GM18505 (cell line): Measurements from ENCODE around the gene TUBB4B.
A peak's percentile ranks its signal among the peaks of the same experiment; 100 is the strongest.
"Not testable (repeated sequence)": the region's sequence is repeated elsewhere in the genome, so short reads cannot be mapped to it uniquely, and the experiment has no call there.

Experiments
- ATAC-seq: cut with Tn5 transposase; IDR thresholded peaks from one replicate; pipeline ENCODE4 v1.9.1; 2021; ENCODE audit not compliant: unreplicated experiment
- POLR2A ChIP-seq: IDR thresholded peaks from 4 replicates; pipeline ENCODE4 v1.6.1; 2011; ENCODE audit warnings: borderline replicate concordance; ENCODE audit not compliant: insufficient read depth, insufficient read length; ENCODE audit errors: extremely low read depth

Gene TUBB4B

DNA sequence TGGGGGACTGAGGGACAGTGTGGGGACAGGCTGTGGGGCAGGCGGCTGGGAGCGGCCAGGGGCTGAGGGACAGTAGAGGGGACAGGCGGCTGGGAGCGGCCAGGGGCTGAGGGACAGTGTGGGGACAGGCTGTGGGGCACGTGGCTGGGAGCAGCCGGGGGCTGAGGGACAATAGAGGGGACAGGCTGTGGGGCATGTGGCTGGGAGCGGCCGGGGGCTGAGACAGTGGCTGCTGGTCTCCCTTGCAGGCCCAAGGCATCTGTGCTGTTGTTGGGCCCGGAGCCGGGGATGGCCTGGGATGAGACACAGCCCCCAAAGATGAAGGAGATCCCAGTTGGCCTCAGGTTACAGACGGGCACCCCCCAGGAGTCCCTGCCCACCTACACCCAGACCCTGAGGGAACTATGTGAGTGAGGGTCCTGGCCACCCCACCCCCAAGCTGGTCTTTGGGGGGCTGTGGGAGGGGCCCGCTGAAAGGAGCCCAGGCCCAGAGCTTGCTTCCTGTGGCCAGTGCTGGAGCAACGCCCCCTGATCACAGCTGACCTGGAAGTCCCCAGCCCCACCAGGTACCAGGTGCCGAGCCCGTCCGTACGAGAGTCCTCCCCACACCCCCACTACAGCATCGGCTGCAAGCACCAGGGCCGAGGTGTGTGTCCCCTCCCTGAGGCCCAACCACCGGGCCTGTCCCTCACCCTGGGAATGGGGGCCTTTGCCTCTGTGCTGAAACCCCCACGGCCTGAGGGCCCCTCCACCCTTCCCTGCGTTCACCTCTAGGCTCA is 10.6 kb downstream of the TUBB4B start:
- TF ChIP-seq POLR2A = no peak
- no peak for ATAC-seq

DNA sequence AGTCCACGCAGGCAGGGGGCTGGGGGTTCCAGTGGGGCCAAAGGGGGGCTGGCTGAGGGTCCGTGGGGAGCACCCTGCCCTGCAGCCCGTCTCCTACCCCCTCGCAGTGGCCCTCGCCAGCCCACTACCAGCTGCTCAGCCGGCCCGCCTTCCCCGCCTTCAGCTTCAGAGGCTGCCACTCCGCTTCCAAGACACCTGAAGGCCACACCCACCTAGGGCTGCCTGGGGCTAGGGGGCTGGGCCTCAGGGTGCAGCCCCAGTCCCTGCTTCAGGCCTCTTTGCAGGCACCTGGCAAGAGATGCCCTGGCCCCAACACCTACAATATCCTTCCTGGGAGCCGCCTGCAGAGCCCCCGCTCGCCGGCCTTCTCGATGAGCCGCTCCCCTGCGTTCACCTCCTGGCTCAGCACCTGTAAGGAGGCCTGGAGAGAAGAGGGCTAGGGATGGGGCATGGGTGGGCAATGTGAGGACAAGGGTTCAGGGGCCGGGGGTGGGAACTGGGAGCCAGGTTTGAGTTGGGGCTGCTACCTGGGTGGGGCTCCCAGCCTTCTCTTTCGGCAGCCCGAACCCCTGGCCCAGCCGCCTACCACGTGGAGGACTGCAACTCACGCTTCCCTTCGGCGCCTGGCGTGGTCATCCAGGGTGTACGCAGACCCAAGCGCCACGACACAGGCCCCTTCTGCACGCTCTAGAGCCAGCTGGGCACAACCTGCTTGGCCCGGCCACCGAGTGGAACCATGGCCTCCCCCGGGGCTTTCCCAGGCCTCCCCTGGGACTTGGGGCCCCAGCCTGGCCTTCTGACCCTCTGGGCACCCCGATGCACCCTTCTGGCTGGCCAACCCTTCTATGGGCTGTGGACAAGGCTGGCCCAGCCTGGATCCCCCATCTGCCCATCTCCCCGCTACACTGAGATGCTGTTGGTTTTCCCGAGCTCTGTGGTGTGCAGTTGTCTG is 11.7 kb downstream of the TUBB4B start:
- ATAC-seq = no peak
- no peak for TF ChIP-seq POLR2A

DNA sequence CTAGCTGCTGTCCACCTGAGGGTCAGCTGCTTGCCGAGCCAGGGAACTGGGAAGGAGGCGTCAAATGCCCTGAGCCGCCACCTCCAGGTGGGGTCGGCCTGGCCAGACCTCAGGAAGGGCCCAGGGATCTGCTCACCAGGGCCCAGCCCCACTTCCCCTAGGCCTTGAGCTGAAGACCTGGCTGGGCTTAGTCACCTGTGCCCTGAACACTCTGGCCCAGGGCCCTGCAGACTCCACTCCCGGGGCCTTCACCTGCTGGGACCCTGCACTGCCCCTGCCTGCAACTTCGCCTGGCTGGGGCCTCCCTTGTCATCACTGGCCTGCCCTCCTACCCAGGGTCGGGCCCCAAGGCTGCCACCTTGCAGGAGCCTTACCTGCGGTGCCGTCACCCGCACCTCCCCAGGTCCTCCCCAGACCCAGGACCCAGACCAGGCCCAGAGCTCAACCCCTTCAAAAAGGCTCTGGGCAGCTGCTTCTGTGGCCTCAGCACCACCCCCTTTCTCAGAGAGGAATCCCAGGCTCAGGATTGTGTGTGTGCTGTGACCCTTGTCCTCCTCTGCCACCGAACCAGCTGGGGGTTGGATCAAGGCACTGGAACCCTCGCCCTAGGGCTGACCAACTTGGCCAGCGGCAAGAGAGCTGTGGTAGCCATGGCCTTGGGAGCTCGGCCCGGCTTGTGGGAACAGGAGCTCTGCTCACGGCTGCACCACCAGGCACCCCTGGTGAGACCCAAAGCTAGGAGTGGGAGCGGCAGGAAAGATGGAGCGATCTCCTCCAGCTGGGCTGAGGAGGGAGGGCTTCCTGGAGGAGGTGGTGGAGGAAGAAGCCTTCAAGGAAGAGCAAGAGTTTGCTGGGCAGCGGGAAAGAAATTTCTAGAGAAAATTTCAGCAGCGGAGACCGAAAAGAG is 12.9 kb downstream of the TUBB4B start:
- TF ChIP-seq POLR2A = no peak

DNA sequence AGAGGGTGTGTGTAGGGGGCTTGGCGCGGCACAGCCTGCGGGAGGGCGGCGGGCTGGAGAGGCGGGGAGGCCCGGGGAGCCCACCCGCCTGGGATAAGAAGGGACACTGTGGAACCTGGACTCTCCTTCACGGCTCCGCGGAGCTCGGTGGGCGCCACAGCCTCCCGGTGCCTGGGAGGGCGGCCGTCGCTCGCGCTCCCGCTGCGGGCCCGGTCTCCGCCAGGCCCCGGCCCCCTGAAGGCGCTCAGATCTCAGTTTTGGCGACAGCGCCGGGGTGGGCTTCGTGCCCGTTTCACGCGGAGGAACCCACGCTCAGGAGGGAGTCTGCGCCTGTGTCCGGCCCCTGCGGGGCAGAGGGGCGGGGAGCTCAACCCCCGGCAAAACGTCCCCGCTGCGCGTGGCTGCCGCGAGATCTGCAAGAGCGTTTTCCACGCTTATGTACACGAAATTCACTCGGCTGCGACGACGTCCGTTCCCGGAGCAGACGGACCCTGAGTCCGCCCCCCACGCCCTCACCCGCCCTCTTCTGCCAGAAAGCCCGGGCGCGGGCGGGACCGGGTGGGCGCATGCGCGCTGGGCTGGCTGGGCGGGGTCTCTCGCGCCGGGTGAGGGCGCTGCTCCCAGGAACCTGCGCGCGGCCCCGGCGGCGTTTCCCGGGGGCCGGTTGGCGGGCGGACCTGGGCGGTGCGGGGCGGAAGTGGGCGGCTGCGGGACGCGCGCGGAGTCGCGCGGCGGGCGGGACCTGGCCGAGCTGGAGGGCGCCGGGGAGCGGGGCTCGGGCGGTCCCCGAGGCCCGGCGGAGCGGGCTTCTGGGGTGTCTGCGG is 13.7 kb downstream of the TUBB4B start, which contains the start of gene NELFB:
Gene NELFB (plus strand): TSS at position 704 of the 824 bp plus-strand sequence.
- ATAC-seq = peak; percentile 77
- peak; percentile 63 for TF ChIP-seq POLR2A

More for the DNA sequence above, 12.9 kb downstream of the TUBB4B start:
- ATAC-seq = no peak

DNA sequence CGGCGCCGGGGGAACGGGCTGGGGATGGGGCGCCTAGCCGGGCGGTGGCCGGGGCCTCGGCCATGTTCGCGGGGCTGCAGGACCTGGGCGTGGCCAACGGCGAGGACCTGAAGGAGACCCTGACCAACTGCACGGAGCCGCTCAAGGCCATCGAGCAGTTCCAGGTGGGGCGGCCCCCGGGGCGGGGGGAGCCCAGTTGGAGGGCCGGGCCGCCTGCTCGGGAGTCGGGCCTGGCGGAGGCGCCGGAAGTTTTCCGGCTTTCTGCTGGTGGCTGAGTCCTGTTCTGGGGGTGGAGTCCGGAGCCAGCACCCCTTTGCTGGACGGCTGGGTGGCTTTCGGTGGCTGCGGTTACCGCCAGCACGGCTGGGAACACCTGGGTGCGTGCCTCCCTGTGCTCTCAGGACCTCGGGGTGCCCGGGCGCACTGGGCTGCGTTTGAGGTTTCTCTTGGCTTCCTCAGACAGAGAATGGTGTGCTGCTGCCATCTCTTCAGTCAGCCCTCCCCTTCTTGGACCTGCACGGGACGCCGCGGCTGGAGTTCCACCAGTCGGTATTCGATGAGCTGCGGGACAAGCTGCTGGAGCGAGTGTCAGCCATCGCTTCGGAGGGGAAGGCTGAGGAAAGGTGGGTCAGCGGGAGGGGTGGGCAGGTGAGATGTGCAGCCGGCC is 14.5 kb downstream of the TUBB4B start:
- ATAC-seq = no peak
- TF ChIP-seq POLR2A = no peak

DNA sequence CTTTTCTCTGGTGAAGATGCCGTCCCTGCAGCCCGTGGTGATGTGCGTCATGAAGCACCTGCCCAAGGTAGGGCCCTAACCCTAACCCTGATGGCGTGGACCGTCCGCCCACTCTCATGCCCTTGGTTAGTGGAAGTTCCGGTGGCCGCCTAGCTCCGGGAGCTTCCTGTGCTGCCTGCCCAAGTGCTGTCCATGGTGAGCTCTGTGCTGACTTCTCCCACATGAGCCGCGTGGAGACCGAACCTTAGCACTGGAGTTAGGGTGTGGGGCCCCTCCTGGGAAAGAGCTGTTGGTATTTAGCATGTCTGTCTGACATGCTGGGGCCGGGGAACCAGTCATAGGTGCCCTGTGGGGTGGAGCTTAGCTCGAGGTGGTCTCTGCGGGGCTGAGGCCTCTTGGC is 15.3 kb downstream of the TUBB4B start:
- TF ChIP-seq POLR2A = no peak
- no peak for ATAC-seq

DNA sequence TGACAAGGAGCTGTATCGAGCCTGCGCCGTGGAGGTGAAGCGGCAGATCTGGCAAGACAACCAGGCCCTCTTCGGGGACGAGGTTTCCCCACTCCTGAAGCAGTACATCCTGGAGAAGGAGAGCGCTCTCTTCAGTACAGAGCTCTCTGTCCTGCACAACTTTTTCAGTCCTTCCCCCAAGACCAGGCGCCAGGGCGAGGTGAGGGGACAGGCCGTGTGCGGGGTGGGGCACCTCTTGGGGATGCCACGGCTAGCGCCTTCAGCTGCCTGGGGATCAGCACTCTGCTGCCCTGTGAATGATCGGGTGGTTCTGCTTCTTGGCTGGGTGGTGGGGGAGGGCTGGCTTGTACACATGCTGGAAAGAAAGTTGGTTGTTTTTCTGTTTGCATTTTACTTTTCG is 15.8 kb downstream of the TUBB4B start:
- no peak for TF ChIP-seq POLR2A
- ATAC-seq = no peak

GRCh38 chr9:137262173-137262908 is 21.3 kb downstream of the TUBB4B start:
- ATAC-seq = not testable (repeated sequence)

DNA sequence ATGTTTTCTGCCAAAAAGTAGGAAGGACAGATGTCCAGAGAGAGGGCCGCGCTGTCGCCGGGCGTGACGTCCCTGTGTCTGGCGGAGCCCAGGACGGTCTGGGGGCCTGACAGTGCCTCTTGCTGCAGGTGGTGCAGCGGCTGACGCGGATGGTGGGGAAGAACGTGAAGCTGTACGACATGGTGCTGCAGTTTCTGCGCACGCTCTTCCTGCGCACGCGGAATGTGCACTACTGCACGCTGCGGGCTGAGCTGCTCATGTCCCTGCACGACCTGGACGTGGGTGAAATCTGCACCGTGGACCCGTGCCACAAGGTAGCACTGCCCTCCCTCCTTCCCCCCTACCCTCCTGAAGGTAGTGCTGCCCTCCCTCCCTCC is 21.8 kb downstream of the TUBB4B start:
- ATAC-seq = no peak
- no peak for TF ChIP-seq POLR2A

DNA sequence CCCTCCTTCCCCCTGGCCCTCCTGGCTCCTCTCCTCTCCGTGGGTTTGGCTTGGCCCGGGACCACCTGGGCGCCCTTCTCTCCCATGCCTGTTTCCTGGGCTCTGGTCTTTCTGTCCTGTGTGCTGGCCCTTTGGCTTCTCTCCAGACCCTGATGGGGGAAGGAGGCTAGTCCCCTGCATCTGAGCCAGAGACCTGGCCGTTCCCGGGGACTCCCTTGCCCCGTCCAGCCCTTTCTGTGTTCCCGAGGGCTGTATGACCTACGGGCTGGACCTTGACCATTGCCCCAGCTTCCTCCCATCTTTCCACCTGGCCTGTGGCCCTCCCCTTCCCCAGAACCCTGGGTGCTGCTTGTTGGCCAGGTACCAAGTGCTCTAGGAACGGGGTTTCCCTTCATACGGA is 22.4 kb downstream of the TUBB4B start:
- no peak for TF ChIP-seq POLR2A
- ATAC-seq = no peak

DNA sequence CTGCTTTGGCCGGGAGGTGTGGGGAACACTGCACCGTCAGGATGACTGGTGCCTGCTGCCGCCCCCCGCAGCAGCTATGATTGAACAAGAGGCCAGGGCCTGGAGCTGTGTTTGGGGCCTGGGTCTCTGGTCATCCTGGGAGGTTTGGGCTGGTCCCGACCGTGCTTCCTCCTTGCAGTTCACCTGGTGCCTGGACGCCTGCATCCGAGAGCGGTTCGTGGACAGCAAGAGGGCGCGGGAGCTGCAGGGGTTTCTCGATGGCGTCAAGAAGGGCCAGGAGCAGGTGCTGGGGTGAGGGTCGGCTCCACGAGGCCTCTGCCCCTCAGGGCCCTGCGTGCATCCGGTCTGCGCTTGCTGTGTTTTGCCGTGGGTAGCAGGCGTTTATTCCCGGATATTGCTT is 23.0 kb downstream of the TUBB4B start:
- no peak for ATAC-seq
- no peak for TF ChIP-seq POLR2A
